D341Med (cell line): ENCODE results near the gene GLE1.
"Not testable (repeated sequence)": the region's sequence is repeated elsewhere in the genome, so short reads cannot be mapped to it uniquely, and the experiment has no call there.

Experiments
- DNase-seq: peaks from one replicate; pipeline ENCODE4 v3.0.0; 2012; ENCODE audit warnings: low spot score

GLE1 gene

DNA sequence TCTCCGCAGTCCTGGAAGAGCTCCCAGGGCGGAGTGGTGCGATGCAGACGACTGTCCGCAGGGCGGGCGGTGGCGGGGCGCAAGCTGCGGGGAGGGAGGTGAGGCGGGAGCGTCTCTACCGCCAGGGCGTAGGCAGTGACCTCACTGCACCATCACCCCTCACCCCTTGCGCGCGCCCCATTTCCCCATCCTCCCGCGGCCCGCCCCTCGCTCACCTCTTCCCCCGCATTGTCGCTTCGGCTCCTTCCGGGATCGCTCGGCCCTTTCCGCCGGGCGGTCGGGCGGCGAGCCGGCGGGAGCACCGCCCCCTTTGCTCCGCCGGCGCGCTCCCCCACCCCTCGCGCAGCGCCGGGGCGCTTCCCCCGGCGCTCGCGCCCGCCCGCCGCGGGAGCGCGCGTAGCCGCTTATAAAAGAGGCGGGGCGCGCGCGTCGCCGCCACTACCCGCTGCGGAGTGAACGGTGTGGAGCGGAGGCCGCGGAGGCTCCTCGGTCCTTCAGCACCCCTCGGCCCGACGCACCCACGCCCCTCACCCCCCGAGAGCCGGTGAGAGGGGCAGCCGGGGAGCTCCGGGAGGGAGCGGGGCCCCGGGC lies 47.7 kb downstream of the GLE1 start, which contains the start of gene SPTAN1:
TSS of gene SPTAN1 (plus strand) at position 435 of the 591 bp plus-strand sequence. CDS start 14,154 bp downstream, outside the sequence.
- peak; percentile 99 for DNase-seq

DNA sequence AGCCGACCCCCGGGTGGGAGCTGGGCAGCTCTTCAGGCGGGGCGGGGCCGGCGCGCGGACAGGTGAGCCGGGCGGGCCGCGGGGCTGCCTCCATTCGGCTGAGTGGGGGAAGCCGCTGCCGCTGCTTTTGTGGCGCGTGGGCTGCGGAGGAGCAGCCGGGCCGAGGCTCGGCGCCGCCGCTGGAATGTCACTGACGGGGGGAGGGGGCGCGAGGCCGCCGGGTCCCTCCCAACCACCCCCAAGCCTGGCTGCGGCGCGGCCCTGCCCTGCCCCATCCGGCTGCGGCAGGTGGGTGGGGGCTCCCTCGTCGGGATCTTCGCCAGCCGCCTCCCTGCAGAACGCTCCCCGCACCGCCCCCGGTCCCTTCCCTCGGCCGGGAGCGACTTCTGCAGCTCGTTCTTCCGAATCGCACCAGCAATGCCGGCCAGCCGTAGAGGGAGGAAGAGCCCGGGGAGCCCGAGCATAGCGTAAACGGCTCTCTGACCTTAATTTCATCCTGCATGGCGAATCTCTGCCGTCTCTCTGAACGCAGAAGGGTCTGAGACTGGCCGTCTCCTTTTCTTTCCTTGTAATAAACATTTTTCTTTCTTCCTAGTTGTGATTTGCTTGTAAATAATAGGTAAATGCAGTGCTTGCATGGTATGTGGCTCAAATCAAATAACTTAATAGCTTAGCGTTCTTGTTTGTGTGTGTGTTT lies 48.4 kb downstream of the GLE1 start:
- DNase-seq = peak; percentile 80

DNA sequence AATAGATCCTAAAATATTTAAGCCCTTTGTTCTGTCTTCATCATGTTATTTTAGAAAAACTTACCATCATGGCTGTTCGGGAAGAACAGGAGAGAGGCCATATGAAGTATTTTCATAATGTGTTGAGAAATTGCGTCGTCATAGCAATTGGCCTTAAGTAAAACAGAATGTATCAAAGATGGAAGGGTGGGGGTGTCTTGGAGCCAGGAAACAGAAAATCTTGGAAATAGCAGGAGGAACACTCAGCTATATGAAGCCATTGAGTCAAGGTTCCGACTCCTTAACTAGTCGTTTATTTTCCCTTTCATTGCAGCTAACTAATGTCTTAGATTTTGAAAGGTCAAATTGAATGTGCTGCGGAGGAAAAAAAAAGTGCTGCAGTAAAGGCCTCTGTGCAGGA lies 49.2 kb downstream of the GLE1 start:
- no peak for DNase-seq

DNA sequence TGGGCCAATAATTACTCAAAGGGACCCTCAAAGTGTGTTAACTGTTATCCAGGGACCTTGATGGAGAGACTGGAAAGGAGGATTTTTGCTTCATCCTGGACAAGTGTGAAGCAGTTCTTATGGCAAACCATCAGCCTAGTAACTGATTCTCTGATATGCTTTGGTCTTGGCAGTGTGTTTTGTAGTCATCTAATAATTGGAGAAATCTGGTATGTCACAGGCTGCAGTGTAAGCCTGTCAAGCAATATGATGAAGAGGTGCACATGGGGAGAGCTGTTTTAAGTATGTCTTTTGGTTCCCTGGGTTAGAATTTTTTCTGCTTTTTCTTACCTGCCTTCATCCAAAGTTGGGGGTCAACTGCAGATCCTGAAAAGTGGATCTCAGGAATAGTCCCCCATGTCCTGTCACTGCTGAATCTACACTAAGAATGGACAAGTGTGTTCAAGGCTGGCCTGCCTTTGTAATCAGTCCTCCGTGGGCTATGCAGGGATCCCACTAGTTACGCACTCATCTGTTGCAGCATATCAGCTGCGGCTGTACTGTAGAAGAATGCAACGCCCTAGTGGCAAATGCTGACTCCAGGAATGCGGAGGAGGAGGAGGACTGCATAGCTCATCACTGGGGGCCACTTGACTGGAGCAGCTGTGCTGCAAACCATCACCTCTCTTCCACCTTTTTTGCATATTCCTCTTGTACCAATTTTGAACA lies 49.8 kb downstream of the GLE1 start:
- no peak for DNase-seq

DNA sequence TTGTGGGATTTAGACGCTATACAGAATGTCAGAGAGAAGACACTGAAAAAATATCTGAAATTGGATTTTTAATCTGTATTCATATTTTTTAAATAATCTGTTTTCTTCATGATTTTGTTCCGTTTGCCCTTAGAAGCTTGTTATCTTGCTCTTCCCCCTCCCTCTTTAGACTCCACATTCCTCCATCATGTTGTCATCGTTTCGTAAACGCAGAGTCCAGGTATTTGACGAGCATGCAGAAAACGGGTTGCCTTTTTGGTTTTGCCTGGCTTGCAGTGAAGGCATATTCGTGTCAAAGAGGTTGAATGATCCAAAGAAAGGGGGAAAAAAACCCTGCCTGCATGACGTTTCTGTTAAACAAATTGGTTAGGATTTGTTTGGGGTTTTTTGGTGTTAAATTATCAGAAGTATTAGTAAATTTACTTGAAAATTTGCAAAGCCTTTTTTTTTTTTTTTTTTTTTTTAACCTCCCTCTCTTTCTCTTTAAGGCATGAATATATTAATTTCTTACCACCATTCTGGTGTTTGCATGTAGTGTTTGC lies 50.7 kb downstream of the GLE1 start:
- DNase-seq = no peak

DNA sequence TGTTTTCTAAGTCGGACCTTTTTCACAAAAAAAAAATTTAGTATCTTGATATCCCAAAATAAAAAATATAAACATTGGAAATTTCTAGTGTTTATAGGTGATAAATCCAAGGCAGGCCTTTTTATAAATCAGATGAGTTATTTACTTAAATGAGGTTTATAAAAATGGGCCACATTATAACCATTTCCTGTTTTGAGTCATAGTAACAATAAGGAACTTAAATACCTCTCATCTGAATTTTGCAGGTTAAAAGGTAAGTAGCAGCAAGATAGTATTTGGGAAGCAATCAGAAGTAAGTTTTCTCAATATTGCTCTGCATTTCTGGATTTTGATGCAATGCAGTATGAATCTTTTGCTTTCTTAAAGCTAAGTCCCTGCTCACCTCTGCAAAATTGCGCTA lies 51.8 kb downstream of the GLE1 start:
- DNase-seq = no peak

DNA sequence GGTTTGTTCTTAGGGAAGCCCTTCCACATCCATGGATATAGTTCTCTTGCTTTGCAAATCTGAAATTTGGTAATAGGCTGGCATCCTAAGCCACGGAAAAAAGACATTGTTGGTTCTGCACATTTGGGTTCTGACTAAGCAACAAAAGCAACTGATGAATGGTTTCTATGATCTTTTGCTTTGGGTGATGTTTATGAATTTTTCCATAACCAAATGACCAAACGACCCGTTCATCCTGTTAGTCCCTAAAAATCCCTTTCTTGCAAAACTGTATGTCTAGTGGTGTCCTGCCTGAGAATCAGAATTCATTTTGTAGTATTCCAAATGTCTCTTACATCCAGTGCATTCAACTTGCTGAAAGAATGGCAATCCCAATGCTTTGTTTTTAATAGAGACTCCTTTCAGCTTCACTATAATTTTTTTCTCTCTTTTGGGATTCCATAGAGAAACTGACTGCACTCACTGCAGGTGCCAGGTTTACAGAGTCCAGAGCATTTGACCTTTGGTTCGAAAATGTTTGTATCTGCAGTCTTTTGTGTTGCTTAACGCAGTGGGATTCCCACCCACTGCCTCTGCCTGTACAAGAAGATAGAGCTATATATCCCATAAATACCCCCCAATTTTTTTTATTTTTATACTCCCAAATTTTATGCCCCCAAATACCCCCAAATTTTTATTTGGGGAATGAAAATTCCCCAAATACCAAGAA lies 52.6 kb downstream of the GLE1 start:
- DNase-seq = no peak

DNA sequence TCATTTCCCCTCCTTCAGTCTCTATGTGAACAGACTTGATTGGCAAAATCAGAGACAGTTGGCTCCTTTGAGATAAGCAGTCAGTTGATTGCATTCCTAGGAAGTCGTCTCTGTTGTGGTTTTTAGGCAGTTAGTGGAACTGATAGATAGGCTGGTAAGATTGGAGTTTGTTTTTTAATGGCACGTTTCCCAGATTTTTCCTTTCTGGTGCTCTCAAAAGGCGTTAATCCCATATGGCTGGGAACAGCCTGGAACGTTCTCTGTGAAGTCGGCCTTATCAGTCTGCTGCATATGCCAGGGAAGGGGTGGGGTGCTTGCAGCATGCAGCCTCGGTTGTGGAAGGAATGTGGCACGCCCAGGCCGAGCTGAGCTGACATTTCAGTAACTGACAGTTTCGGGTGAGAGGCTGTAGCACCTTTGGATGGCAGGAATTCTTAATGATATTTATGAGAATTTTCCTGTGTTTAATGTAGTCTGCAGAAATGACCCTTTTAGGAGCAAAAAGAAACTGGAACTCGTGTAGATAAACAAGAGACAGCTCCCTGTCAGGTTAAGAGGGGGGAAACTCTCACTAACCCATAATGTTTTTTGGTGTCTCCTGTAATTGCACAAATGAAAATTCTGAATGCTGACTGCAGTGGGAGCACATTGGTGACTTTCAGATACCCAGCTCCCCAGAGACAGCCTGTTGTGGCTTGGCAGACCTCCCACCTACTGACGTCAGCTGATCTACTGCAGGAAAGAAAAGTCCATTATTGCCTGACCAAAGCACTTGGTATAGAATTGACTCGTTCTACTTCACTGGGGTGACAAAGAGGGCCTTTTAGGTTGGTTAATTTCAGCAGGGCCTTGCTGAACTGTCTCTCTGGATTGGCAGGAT lies 54.2 kb downstream of the GLE1 start:
- DNase-seq = peak; percentile 57

DNA sequence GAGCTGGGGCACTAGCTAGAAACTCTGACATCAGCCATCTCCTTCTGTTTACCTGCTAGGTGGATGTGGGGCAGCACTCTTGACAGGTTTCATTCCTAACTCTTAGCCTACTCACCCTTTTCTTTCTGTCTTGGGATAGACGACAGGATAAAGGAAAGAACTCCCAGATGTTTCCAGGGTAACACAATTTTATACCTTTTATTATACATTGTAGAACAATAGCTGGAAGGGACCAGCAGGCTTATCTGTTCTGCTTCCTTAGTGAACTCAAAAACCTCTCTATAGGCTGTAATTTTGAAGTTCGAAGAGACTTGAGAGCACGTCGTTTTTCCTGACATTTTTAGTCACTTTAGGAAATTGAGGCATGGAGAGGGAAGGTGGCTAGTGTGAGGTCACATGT lies 61.1 kb downstream of the GLE1 start:
- no peak for DNase-seq

DNA sequence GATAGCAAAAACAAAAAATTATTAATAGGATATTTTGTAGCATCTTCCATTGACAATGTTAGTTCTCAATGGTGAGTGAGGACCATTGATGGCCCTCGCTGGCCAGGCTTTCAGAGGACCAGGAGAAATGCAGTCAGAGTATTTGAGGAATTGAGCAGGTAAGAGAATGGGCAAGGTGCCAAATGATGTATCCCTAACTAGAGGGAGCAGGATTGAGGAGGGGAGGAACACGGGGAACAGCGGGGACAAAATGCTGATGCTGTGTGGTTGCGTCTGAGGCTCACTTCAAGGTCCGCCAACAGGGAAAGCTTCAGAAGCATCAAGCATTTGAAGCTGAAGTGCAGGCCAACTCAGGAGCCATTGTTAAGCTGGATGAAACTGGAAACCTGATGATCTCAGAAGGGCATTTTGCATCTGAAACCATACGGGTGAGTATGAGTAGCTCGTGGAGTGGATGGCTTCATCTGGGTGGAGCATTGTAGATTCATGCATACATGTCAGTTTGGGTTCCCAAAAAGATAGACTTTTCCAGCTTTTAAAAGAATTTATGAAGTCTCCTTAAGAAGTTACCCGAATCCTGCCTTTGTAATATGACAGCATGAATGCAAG lies 64.1 kb downstream of the GLE1 start:
- DNase-seq = no peak

DNA sequence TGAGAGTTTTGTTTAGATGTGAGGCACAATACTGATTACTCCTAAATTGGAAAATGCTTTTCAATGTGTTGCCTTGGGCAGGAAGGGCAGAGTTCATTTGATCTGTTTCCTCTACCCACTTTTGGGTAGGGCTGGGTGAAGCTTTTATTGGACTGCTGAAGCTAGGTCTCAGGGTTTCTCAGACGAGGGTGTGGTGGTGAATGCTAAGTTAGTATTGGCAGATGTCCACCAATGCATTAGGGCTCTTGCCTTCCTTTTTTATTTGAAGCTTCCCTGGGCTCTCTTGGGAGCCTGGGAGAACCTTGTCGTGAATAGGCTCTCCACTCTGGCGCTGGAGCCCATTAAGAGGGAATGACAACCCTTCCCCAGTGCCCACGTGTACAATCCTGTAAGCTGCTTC lies 71.0 kb downstream of the GLE1 start:
- no peak for DNase-seq

DNA sequence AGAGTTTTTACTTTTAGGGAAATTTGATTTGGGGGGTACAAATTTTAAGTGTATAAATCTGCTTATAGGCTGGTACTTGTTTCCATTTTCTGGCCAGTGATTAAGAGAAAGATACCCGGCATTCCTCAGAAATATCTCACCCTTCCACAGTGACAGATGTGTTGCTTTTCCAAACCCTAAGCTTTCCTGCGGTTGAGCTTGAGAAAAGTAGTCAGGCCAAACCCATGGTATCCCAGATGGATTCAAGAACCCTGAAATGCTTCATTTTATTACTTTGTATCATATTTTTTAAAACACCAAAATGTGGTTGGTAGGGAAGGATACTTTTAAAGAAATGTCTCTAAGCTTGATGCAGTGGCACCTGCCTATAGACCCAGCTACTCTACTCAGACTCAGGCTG lies 71.4 kb downstream of the GLE1 start:
- no peak for DNase-seq

DNA sequence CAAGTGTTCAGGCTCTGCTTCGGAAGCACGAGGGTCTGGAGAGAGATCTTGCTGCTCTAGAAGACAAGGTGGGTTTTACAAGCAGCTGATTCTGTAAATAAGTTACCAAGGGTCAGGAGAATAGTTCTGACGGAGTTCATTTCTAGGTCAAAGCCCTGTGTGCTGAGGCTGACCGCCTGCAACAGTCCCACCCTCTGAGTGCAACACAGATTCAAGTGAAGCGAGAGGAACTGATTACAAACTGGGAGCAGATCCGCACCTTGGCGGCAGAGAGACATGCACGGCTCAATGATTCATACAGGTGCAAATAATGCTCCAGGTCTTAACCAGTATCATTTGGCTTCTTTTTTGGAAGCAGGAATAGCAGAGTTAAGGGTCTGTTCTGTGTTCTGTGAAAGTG lies 72.7 kb downstream of the GLE1 start:
- DNase-seq = no peak

DNA sequence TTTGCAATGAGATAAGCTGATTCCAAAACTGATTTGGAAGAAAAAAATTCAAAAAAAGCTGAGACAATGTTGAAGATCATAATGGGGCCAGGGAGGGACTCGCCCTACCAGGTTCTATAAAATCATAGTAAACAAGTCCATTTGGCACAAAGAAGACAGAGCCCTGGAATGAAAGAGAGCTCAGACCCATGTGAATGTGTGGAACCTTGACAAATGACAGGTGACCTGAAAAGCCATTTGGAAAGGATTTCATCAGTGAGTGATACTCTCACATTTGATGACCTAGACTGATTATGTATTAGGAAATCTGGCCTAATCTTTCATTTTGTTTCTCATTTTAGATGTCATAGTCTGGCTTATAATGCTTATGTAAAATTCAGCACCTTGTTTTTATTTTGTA lies 74.7 kb downstream of the GLE1 start:
- no peak for DNase-seq

DNA sequence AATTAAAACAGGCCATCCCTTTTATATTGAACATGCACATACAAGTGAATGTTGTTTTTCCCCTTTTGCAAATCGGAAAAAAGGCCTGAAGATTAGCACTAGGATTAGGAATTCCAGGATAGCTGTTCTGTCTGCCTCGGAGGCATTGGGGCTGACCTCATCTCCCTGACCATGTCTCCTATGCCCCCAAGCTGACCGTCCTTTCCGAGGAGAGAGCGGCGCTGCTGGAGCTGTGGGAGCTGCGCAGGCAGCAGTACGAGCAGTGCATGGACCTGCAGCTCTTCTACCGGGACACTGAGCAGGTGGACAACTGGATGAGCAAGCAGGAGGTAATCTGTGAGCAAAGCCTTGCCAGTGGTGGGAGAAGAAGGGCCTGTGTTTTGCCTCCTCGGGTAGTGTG lies 76.2 kb downstream of the GLE1 start:
- DNase-seq = no peak

DNA sequence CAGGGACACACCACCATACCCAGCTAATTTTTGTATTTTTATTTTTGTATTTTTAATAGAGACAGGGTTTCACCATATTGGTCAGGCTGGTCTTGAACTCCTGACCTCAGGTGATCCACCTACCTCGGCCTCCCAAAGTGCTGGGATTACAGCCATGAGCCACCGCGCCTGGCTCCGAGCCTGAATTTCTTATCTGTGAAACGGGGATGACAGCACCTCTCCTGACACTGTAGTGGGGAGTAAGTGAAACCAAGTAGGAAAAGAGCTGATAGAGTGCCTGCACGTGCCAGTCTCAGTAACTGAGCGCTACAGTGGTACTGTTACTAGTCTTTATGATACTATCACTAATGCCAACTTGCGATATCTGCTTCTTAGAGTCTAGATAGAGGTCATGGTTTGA lies 80.6 kb downstream of the GLE1 start:
- not testable (repeated sequence) for DNase-seq

DNA sequence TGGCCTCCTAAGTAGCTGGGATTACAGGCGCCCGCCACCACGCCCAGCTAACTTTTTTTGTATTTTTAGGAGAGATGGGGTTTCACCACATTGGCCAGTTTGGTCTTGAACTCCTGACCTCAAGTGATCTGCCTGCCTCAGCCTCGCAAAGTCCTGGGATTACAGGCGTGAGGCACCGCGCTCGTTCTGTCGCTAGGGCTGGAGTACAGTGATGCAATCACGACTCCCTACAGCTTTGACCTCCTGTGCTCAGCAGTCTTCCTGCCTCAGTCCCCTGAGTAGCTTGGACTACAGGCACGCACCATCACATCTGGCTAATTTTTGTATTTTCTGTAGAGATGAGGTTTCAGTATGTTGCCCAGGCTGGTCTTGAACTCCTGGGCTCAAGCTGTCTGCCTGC lies 82.4 kb downstream of the GLE1 start:
- not testable (repeated sequence) for DNase-seq

DNA sequence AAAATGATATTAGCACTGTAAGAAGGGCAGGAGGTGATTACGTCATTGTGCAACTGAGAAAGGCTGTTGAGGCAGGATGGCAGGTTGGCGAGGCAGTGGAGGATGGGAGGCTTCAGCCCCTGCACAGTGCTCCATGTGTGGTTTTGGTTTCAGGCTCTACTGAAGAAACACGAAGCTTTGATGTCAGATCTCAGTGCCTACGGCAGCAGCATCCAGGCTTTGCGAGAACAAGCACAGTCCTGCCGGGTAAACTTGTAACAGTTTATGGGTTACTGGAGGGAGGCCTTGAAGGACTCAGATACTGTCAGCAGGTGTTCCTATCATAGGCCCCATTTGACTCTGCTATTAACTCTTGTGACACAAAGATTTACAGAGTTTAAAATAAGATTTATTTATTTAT lies 82.9 kb downstream of the GLE1 start:
- no peak for DNase-seq

DNA sequence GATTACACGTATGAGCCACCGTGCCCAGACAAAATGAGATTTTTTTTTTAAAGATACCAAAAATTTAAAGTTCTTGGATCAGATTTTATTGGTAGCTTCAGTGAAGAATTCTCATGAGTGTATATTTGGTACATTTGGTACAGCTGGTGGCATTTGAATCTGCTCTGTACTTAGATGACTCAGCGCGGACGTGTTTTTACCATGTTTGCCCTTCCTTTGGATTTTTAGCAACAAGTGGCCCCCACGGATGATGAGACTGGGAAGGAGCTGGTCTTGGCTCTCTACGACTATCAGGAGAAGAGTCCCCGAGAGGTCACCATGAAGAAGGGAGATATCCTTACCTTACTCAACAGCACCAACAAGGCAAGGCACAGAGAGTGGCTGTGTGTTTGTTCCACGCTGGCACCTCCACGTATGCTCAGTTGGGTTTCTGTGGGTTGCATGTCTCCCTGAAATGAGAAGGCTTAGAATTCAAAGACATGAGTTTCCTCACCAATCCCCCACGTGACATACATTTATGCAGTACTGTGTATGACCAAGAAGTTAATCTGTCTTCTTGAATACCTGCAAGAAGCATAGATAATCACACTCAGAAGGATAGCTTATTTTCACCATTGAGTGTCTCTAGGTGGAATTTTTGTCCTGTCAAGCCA lies 84.2 kb downstream of the GLE1 start:
- no peak for DNase-seq
